HEK293 (cell line): ENCODE data around the gene RBM46.

Source experiments
- CTCF ChIA-PET: fragments of 350-600 bp; formaldehyde crosslinking; extraction: SDS; loops from one replicate; lab custom pipeline; 2021; ENCODE audit warnings: antibody characterized with exemption; lab: Yijun Ruan, JAX
- POLR2A ChIA-PET: fragments of 300-600 bp; formaldehyde crosslinking; extraction: SDS; loops from one replicate; lab custom pipeline; 2020; ENCODE audit warnings: antibody characterized with exemption, inconsistent platforms; lab: Yijun Ruan, JAX
- H3K27ac ChIP-seq: fragments of 200-500 bp; sonication (Bioruptor generic); 2 replicates; pipeline ENCODE4 v1.5.1; 2014; ENCODE audit warnings: low read depth, low read length, control low read depth, inconsistent platforms; ENCODE audit errors: extremely low read depth
- H3K36me3 ChIP-seq, 2 experiments: fragments of 200-500 bp in 1 of 2; sonication (Bioruptor generic) in 1 of 2; 1 replicate in 1 of 2; 2 replicates in 1 of 2; pipeline ENCODE4 v1.5.1; 2014 to 2017; ENCODE audit warnings: inconsistent platforms in 2 of 2, low read length in 2 of 2; ENCODE audit not compliant: control insufficient read depth in 2 of 2, insufficient read depth in 1 of 2
- H3K4me1 ChIP-seq: fragments of 200-500 bp; sonication (Bioruptor generic); 2 replicates; pipeline ENCODE4 v1.5.1; 2014; ENCODE audit warnings: mild to moderate bottlenecking, low read length, inconsistent platforms; ENCODE audit not compliant: control insufficient read depth, insufficient read depth
- H3K4me3 ChIP-seq: 2 replicates; pipeline ENCODE4 v1.5.1; 2011; ENCODE audit warnings: low read depth, mild to moderate bottlenecking, control low read depth, low read length, moderate library complexity
- H3K9me3 ChIP-seq: fragments of 200-500 bp; sonication (Bioruptor generic); 2 replicates; pipeline ENCODE4 v1.5.1; 2014; ENCODE audit warnings: low read depth, low read length, inconsistent platforms; ENCODE audit not compliant: control insufficient read depth, insufficient read depth
- BCL11A ChIP-seq: fragments of 450-650 bp; formaldehyde crosslinking; IDR thresholded peaks from 2 replicates; pipeline ENCODE4 v1.5.1; 2016; ENCODE audit warnings: low read depth, missing biosample characterization, missing genetic modification characterization
- EGR2 ChIP-seq: fragments of 450-650 bp; formaldehyde crosslinking; IDR thresholded peaks from 2 replicates; pipeline ENCODE4 v1.5.1; 2016; ENCODE audit warnings: low read depth, missing biosample characterization, missing genetic modification characterization
- FEZF1 ChIP-seq: fragments of 450-650 bp; formaldehyde crosslinking; IDR thresholded peaks from 2 replicates; pipeline ENCODE4 v1.5.1; 2016; ENCODE audit warnings: missing biosample characterization, missing genetic modification characterization
- OVOL3 ChIP-seq: fragments of 450-650 bp; formaldehyde crosslinking; IDR thresholded peaks from 2 replicates; pipeline ENCODE4 v1.5.1; 2016; ENCODE audit warnings: missing biosample characterization, missing genetic modification characterization
- SALL2 ChIP-seq: fragments of 450-650 bp; formaldehyde crosslinking; IDR thresholded peaks from 2 replicates; pipeline ENCODE4 v1.5.0; 2017; ENCODE audit warnings: missing biosample characterization, mild to moderate bottlenecking, missing genetic modification characterization, borderline replicate concordance
- SCRT1 ChIP-seq: fragments of 450-650 bp; formaldehyde crosslinking; IDR thresholded peaks from 2 replicates; pipeline ENCODE4 v1.5.1; 2016; ENCODE audit warnings: missing biosample characterization, missing genetic modification characterization, borderline replicate concordance
- ZBTB17 ChIP-seq: fragments of 450-650 bp; formaldehyde crosslinking; IDR thresholded peaks from 2 replicates; pipeline ENCODE4 v1.5.1; 2016; ENCODE audit warnings: missing biosample characterization, missing genetic modification characterization
- ZEB2 ChIP-seq: fragments of 450-650 bp; formaldehyde crosslinking; IDR thresholded peaks from 2 replicates; pipeline ENCODE4 v1.5.1; 2016; ENCODE audit warnings: missing biosample characterization, missing genetic modification characterization
- ZIC2 ChIP-seq: fragments of 450-650 bp; formaldehyde crosslinking; IDR thresholded peaks from 2 replicates; pipeline ENCODE4 v1.5.1; 2016; ENCODE audit warnings: missing biosample characterization, missing genetic modification characterization
- ZNF121 ChIP-seq: fragments of 450-650 bp; formaldehyde crosslinking; IDR thresholded peaks from 2 replicates; pipeline ENCODE4 v1.5.1; 2016; ENCODE audit warnings: missing biosample characterization, missing genetic modification characterization
- ZNF140 ChIP-seq: fragments of 450-650 bp; formaldehyde crosslinking; IDR thresholded peaks from 2 replicates; pipeline ENCODE4 v1.5.1; 2016; ENCODE audit warnings: missing biosample characterization, missing genetic modification characterization
- ZNF146 ChIP-seq: fragments of 450-650 bp; formaldehyde crosslinking; IDR thresholded peaks from 2 replicates; pipeline ENCODE4 v1.5.1; 2016; ENCODE audit warnings: missing biosample characterization, missing genetic modification characterization
- ZNF157 ChIP-seq: fragments of 450-650 bp; formaldehyde crosslinking; IDR thresholded peaks from 2 replicates; pipeline ENCODE4 v1.5.1; 2016; ENCODE audit warnings: missing biosample characterization, missing genetic modification characterization
- ZNF202 ChIP-seq: fragments of 450-650 bp; formaldehyde crosslinking; IDR thresholded peaks from 2 replicates; pipeline ENCODE4 v1.5.1; 2016; ENCODE audit warnings: missing biosample characterization, missing genetic modification characterization, borderline replicate concordance
- ZNF266 ChIP-seq: fragments of 450-650 bp; formaldehyde crosslinking; IDR thresholded peaks from 2 replicates; pipeline ENCODE4 v1.5.1; 2016; ENCODE audit warnings: missing biosample characterization, missing genetic modification characterization, low read depth
- ZNF324 ChIP-seq: fragments of 450-650 bp; formaldehyde crosslinking; IDR thresholded peaks from 2 replicates; pipeline ENCODE4 v1.5.1; 2016; ENCODE audit warnings: missing biosample characterization, missing genetic modification characterization
- ZNF501 ChIP-seq: fragments of 450-650 bp; formaldehyde crosslinking; IDR thresholded peaks from 2 replicates; pipeline ENCODE4 v1.5.1; 2016; ENCODE audit warnings: missing biosample characterization, missing genetic modification characterization
- ZNF629 ChIP-seq: fragments of 450-650 bp; formaldehyde crosslinking; IDR thresholded peaks from 2 replicates; pipeline ENCODE4 v1.5.1; 2017; ENCODE audit warnings: missing biosample characterization, missing genetic modification characterization
- ZNF707 ChIP-seq: fragments of 450-650 bp; formaldehyde crosslinking; IDR thresholded peaks from 2 replicates; pipeline ENCODE4 v1.5.1; 2016; ENCODE audit warnings: missing biosample characterization, missing genetic modification characterization
- ZNF792 ChIP-seq: fragments of 450-650 bp; formaldehyde crosslinking; IDR thresholded peaks from 2 replicates; pipeline ENCODE4 v1.5.1; 2016; ENCODE audit warnings: missing biosample characterization, missing genetic modification characterization
- ZSCAN30 ChIP-seq: fragments of 450-650 bp; IDR thresholded peaks from 2 replicates; pipeline ENCODE4 v1.5.1; 2018; ENCODE audit warnings: missing biosample characterization, mild to moderate bottlenecking, missing genetic modification characterization, moderate library complexity
- TF ChIP-seq, protein P1 (sequence below): fragments of 450-650 bp; formaldehyde crosslinking; IDR thresholded peaks from 2 replicates; pipeline ENCODE4 v1.5.1; 2016; ENCODE audit warnings: missing biosample characterization, missing genetic modification characterization
- TF ChIP-seq, protein P2 (sequence below): fragments of 450-650 bp; formaldehyde crosslinking; optimal IDR thresholded peaks from 2 replicates; pipeline ENCODE3; 2016; ENCODE audit warnings: missing biosample characterization, mild to moderate bottlenecking, missing genetic modification characterization
- TF ChIP-seq, protein P3 (sequence below): fragments of 450-650 bp; formaldehyde crosslinking; IDR thresholded peaks from 2 replicates; pipeline ENCODE4 v1.5.1; 2016; ENCODE audit warnings: missing biosample characterization, missing genetic modification characterization, borderline replicate concordance
- TF ChIP-seq, protein P4 (sequence below): fragments of 450-650 bp; formaldehyde crosslinking; IDR thresholded peaks from 2 replicates; pipeline ENCODE4 v1.5.1; 2016; ENCODE audit warnings: missing biosample characterization, missing genetic modification characterization

RBM46 gene, protein sequence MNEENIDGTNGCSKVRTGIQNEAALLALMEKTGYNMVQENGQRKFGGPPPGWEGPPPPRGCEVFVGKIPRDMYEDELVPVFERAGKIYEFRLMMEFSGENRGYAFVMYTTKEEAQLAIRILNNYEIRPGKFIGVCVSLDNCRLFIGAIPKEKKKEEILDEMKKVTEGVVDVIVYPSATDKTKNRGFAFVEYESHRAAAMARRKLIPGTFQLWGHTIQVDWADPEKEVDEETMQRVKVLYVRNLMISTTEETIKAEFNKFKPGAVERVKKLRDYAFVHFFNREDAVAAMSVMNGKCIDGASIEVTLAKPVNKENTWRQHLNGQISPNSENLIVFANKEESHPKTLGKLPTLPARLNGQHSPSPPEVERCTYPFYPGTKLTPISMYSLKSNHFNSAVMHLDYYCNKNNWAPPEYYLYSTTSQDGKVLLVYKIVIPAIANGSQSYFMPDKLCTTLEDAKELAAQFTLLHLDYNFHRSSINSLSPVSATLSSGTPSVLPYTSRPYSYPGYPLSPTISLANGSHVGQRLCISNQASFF

DNA sequence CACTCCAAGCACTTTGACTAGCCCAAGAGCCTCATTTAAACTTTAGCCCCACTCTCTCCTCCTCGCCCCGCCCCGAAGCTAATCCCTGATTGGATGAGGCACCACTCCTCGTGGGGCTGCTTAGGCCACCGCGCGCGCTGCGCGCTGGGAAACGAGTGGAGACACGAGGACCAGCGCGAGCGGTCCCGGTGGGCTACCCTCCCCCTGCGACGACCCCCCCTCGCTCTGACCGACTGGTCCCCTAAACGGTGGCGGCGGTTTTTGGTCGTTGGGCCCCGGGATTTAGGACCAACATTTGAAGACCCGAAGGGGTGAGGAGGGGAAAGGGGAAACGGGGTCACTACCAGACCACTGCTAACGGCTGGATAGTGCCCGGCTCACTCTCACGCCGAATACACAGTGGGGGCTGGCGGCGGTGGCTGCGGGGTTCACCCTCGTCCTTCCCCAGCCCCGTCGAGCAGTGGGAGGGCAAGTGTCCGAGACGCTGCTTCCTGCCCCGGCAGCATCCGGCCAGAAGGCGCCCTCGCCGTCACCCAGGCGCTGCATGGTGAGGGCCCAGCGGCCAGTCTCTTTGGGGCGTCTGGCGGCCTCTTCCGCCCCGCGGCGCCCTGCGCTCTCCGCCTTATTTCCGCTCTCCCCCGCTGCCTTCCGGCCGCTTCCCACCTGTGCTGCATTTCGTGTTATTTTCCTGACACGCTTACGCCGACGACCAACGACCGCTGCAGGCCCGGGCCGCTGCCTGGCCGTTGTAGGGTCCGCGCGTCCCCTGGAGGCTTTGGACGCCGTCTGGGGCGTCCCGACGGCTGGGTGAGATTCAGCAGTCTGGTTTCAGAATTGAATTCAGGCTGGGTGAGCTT lies at the start of gene RBM46:
Gene RBM46 (plus strand): TSS at position 147 of the 857 bp plus-strand sequence. CDS start 15,481 bp downstream, outside the sequence.
- Histone ChIP-seq H3K4me3 (no peak within 1 kb of the TSS), H3K27ac (no peak within 1 kb of the TSS)
- CTCF ChIA-PET: interaction anchor here (0.7 to 1.4 kb wide), 2 partner anchors 94 to 144 kb away, joined by 4 to 5 read pairs; no protein-coding TSS in a partner anchor

DNA sequence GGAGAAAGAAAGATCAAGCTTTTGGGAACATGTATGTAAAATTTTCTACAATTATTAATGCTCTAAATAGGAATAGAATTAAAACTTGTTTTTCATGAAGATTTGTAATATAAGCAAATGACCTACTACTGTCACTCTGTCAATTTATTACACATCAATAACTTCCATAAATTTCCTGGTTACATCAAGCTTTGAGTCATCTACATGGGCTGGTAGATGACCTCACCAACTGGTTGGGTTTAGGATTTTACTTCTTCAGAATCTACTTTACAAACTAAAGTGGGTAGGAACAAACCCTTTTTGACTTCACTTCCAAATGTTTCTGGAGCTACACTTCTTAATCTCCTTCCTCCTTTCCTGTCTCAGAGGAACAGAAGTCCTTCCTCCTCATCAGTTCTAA lies 49.3 kb upstream of the RBM46 start:
- ChIA-PET CTCF (interaction anchor here (0.7 to 0.8 kb wide), 2 partner anchors 44 to 1804 kb away, joined by 3 to 4 read pairs; no protein-coding TSS in a partner anchor), POLR2A (no interaction called here)
- H3K4me1 ChIP-seq: no peaks in the 10 kb centered on the region
- H3K27ac ChIP-seq: no peak overlapping the region
- no peak overlapping the region for H3K4me3 ChIP-seq
- no peaks in the 10 kb centered on the region for H3K9me3 ChIP-seq
- no peaks in the 10 kb centered on the region for H3K36me3 ChIP-seq
- no peak for TF ChIP-seq FEZF1
- no peak for TF ChIP-seq EGR2
- TF ChIP-seq ZEB2: no peak
- TF ChIP-seq SCRT1 (tag by site-specific recombination): no peak
- TF ChIP-seq, protein P1, sequence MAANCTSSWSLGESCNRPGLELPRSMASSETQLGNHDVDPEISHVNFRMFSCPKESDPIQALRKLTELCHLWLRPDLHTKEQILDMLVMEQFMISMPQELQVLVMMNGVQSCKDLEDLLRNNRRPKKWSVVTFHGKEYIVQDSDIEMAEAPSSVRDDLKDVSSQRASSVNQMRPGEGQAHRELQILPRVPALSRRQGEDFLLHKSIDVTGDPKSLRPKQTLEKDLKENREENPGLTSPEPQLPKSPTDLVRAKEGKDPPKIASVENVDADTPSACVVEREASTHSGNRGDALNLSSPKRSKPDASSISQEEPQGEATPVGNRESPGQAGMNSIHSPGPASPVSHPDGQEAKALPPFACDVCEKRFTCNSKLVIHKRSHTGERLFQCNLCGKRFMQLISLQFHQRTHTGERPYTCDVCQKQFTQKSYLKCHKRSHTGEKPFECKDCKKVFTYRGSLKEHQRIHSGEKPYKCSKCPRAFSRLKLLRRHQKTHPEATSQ: no peak
- TF ChIP-seq, protein P2, sequence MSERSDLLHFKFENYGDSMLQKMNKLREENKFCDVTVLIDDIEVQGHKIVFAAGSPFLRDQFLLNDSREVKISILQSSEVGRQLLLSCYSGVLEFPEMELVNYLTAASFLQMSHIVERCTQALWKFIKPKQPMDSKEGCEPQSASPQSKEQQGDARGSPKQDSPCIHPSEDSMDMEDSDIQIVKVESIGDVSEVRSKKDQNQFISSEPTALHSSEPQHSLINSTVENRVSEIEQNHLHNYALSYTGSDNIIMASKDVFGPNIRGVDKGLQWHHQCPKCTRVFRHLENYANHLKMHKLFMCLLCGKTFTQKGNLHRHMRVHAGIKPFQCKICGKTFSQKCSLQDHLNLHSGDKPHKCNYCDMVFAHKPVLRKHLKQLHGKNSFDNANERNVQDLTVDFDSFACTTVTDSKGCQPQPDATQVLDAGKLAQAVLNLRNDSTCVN (tag by site-specific recombination): no peak
- no peak for TF ChIP-seq SALL2 (tag by site-specific recombination)
- TF ChIP-seq ZBTB17 (tag by site-specific recombination): no peak
- no peak for TF ChIP-seq ZNF121 (tag by site-specific recombination)
- no peak for TF ChIP-seq BCL11A (tag by site-specific recombination)
- no peak for TF ChIP-seq ZNF157 (tag by site-specific recombination)
- TF ChIP-seq ZNF202: no peak
- TF ChIP-seq, protein P3, sequence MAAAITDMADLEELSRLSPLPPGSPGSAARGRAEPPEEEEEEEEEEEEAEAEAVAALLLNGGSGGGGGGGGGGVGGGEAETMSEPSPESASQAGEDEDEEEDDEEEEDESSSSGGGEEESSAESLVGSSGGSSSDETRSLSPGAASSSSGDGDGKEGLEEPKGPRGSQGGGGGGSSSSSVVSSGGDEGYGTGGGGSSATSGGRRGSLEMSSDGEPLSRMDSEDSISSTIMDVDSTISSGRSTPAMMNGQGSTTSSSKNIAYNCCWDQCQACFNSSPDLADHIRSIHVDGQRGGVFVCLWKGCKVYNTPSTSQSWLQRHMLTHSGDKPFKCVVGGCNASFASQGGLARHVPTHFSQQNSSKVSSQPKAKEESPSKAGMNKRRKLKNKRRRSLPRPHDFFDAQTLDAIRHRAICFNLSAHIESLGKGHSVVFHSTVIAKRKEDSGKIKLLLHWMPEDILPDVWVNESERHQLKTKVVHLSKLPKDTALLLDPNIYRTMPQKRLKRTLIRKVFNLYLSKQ: no peak
- no peak for TF ChIP-seq ZNF266 (tag by site-specific recombination)
- no peak for TF ChIP-seq ZNF707
- TF ChIP-seq ZNF146 (tag by site-specific recombination): no peak
- TF ChIP-seq ZNF501 (tag by site-specific recombination): no peak
- no peak for TF ChIP-seq OVOL3 (tag by site-specific recombination)

More for the DNA sequence above, at the start of gene RBM46:
- POLR2A ChIA-PET: no interaction called here
- Histone ChIP-seq H3K36me3 (no peaks in the 10 kb centered on the region), H3K9me3 (no peaks in the 10 kb centered on the region), H3K4me1 (no peaks in the 10 kb centered on the region)
- TF ChIP-seq ZIC2 (tag by site-specific recombination) (no peak), ZNF324 (tag by site-specific recombination) (no peak), ZNF629 (tag by site-specific recombination) (no peak), ZNF157 (tag by site-specific recombination) (no peak), ZSCAN30 (tag by site-specific recombination) (no peak), ZNF140 (tag by site-specific recombination) (no peak), ZNF792 (no peak)
- TF ChIP-seq, protein P4, sequence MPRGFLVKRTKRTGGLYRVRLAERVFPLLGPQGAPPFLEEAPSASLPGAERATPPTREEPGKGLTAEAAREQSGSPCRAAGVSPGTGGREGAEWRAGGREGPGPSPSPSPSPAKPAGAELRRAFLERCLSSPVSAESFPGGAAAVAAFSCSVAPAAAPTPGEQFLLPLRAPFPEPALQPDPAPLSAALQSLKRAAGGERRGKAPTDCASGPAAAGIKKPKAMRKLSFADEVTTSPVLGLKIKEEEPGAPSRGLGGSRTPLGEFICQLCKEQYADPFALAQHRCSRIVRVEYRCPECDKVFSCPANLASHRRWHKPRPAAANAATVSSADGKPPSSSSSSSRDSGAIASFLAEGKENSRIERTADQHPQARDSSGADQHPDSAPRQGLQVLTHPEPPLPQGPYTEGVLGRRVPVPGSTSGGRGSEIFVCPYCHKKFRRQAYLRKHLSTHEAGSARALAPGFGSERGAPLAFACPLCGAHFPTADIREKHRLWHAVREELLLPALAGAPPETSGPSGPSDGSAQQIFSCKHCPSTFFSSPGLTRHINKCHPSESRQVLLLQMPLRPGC: no peak
